Aorta (tissue), 5 donors: Measurements from ENCODE around the gene IRF5. TPM values are rescaled to one million over a fixed set of nuclear protein-coding genes. Genes with fewer than 3 reads are reported as not detected.

Source experiments
- ATAC-seq: fragments of 200-7000 bp; cut with Tn5 transposase; one replicate; pipeline ENCODE4 v1.9.1; 2022; ENCODE audit warnings: moderate library complexity; ENCODE audit not compliant: low FRiP score
- DNase-seq, 2 donors: peaks; one replicate each; pipeline ENCODE4 v3.0.0-alpha.2; 2020
- H3K27ac ChIP-seq, 2 donors: one replicate each; pipeline ENCODE4 v1.5.1; 2013; ENCODE audit warnings: low read length in 2 of 2, mild to moderate bottlenecking in 2 of 2, moderate library complexity in 2 of 2, control low read depth in 1 of 2, inconsistent platforms in 1 of 2, low read depth in 1 of 2
- H3K27me3 ChIP-seq, 2 donors: one replicate each; pipeline ENCODE4 v1.6.1; 2013; ENCODE audit warnings: control low read depth in 1 of 2, low read length in 1 of 2, mild to moderate bottlenecking in 1 of 2, moderate library complexity in 1 of 2; ENCODE audit not compliant: insufficient read depth in 2 of 2, control insufficient read depth in 1 of 2
- H3K36me3 ChIP-seq, 2 donors: one replicate each; pipeline ENCODE4 v1.6.1; 2013; ENCODE audit warnings: control low read depth in 1 of 2, low read length in 1 of 2, mild to moderate bottlenecking in 1 of 2; ENCODE audit not compliant: insufficient read depth in 2 of 2, control insufficient read depth in 1 of 2
- H3K4me1 ChIP-seq, 2 donors: one replicate each; pipeline ENCODE4 v1.6.1; 2013; ENCODE audit warnings: low read length in 2 of 2, control low read depth in 1 of 2, mild to moderate bottlenecking in 1 of 2, moderate library complexity in 1 of 2; ENCODE audit not compliant: insufficient read depth in 2 of 2, control insufficient read depth in 1 of 2
- H3K4me3 ChIP-seq, 2 donors: one replicate each; pipeline ENCODE4 v1.5.1; 2013; ENCODE audit warnings: low read length in 2 of 2, control low read depth in 1 of 2, mild to moderate bottlenecking in 1 of 2
- H3K9me3 ChIP-seq: one replicate; pipeline ENCODE4 v1.6.1; 2013; ENCODE audit warnings: mild to moderate bottlenecking, low read length; ENCODE audit not compliant: control insufficient read depth
- WGBS, 2 donors: extraction: QIAGEN DNeasy Blood & Tissue Kit; methylation state at CpG; one replicate each; pipeline ENCODE4 v1.1.7; 2013; 5-methylcytosine and 5-hydroxymethylcytosine counted together
- intact Hi-C, 2 donors: fragments of 100-400 bp; cut with DNase I; formaldehyde crosslinking; loops; one replicate each; pipeline versions ENCODE4 v1.14.2 to v1.15.0; 2022
- polyA plus RNA-seq, 2 donors: library from polyadenylated mRNA; stranded (reverse); fragments of 200-250 nt; gene quantifications; one replicate each; pipeline ENCODE4 v1.2.3, GENCODE V29; 2013
- total RNA-seq, 2 donors: library from RNA; stranded (reverse); fragmentation: NEBNext Ultra II Directional; extraction: Animal tissue kit (Norgen Biotek cat#: 25700); gene quantifications; one replicate each; pipeline ENCODE4 v1.2.1, GENCODE V29; 2021
- donor health status: healthy with polysubstance abuse.
- donor health status: Bipolar disorder and iron deficiency.
- donor health status: DM: no; HTN: no; CAD: no.
- donor health status: DM: no; HTN: no; CAD: no.
- donor health status: DM: yes; HTN: yes; CAD: no.

Gene IRF5
- total and polyA plus RNA-seq, 4 donors = 4.0 to 15.5 (median 8.7) TPM

- intact Hi-C loops = no loop called here
- Histone ChIP-seq H3K27ac (no peak overlapping the region), H3K4me3 (no peak overlapping the region), H3K27me3 (no peaks in the 10 kb centered on the region), H3K36me3 (no peaks in the 10 kb centered on the region), H3K9me3 (no peaks in the 10 kb centered on the region), H3K4me1 (no peaks in the 10 kb centered on the region)
- DNase-seq (peak in 1 of 2 donors; percentile 21), ATAC-seq (no peak)
- 75 to 84% methylated on average over 8 of the region's 8 CpGs for WGBS, 2 donors
These were observed 12.8 kb upstream of the IRF5 start for GRCh38 chr7:128924707-128925588.

GRCh38 chr7:128928159-128928813 lies 9.4 kb upstream of the IRF5 start:
- Histone ChIP-seq H3K27me3 (no peaks in the 10 kb centered on the region), H3K27ac (no peak overlapping the region), H3K9me3 (no peaks in the 10 kb centered on the region), H3K36me3 (no peaks in the 10 kb centered on the region), H3K4me1 (no peaks in the 10 kb centered on the region), H3K4me3 (no peak overlapping the region)
- intact Hi-C loops = no loop called here
- peak in 1 of 2 donors; percentile 43 for DNase-seq
- ATAC-seq = no peak
- 94 to 95% methylated on average over 8 of the region's 8 CpGs for WGBS, 2 donors

DNA sequence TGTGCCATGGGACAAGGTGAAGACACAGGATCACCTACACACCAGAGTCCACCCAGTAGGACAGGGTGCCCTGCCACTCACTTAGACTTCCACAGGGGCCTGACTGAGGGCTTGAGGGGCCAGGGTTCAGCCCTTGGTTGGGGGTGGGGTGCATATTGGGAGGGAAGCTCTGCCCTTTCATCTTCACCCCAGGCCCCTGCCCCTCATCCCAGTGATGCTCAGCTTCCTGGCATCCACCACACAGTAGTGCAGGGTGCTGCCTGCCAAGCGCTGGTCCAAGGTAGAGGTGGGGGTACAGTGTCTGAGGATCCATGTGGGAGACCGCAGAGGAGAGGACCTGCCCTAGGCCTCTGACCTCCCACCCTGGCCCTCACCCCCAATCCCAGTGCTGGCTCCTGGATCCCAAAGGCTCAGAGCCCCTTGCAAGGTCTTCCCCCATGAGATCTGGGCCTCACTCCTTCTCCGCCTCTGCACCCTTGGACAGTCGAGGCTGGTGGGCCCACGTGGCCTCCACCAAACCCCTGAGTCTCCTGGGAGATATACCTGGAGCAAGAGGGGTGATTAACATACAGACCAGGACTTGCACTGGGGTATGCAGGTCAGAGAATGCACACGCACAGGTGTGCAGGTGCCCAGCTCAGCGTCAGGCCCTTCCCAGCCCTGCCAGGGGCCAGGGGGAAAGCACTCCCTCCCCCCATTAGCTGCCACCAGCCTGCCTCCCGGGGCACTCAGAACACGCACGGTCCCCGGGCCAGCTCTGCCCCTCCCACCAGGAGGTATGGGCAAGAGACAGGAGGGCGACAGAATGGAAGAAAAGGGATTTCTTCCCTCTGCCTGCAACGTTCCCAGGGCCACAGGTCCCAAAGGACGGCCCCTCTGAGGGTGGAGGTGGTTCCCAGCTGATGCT lies 8.6 kb upstream of the IRF5 start:
- Histone ChIP-seq H3K27ac (no peak overlapping the region), H3K9me3 (no peaks in the 10 kb centered on the region), H3K36me3 (no peaks in the 10 kb centered on the region), H3K27me3 (no peaks in the 10 kb centered on the region), H3K4me3 (no peak overlapping the region), H3K4me1 (no peaks in the 10 kb centered on the region)
- 79 to 82% methylated on average over 14 of the region's 14 CpGs for WGBS, 2 donors
- DNase-seq (peak in 1 of 2 donors; percentile 53), ATAC-seq (no peak)
- intact Hi-C loops = no loop called here

- peak in 1 of 2 donors; percentile 60 for DNase-seq
- H3K27me3 ChIP-seq = no peaks in the 10 kb centered on the region
- no peaks in the 10 kb centered on the region for H3K4me1 ChIP-seq
- intact Hi-C loops = no loop called here
- H3K27ac ChIP-seq = no peak overlapping the region
- no peak for ATAC-seq
- H3K36me3 ChIP-seq = no peaks in the 10 kb centered on the region
- 95 to 96% methylated on average over 18 of the region's 18 CpGs for WGBS, 2 donors
- H3K4me3 ChIP-seq = no peak overlapping the region
- no peaks in the 10 kb centered on the region for H3K9me3 ChIP-seq
These were observed 6.4 kb upstream of the IRF5 start for GRCh38 chr7:128931190-128931798.

- no peaks in the 10 kb centered on the region for H3K4me1 ChIP-seq
- ATAC-seq (no peak), DNase-seq (no peak)
- intact Hi-C loops = no loop called here
- H3K4me3 ChIP-seq = no peak overlapping the region
- H3K27ac ChIP-seq = no peak overlapping the region
- H3K9me3 ChIP-seq = no peaks in the 10 kb centered on the region
- no peaks in the 10 kb centered on the region for H3K27me3 ChIP-seq
- WGBS, 2 donors = 89 to 93% methylated on average over 19 of the region's 19 CpGs
- H3K36me3 ChIP-seq = no peaks in the 10 kb centered on the region
These were observed 5.5 kb upstream of the IRF5 start for GRCh38 chr7:128931965-128932861.

GRCh38 chr7:128932862-128933179 lies 4.9 kb upstream of the IRF5 start:
- intact Hi-C loops = no loop called here
- no peaks in the 10 kb centered on the region for H3K36me3 ChIP-seq
- 81 to 88% methylated on average over 4 of the region's 4 CpGs for WGBS, 2 donors
- H3K4me3 ChIP-seq = no peak overlapping the region
- H3K4me1 ChIP-seq = no peaks in the 10 kb centered on the region
- H3K27ac ChIP-seq = no peak overlapping the region
- no peaks in the 10 kb centered on the region for H3K27me3 ChIP-seq
- DNase-seq (no peak), ATAC-seq (no peak)
- no peaks in the 10 kb centered on the region for H3K9me3 ChIP-seq

GRCh38 chr7:128933180-128933891 lies 4.4 kb upstream of the IRF5 start:
- H3K36me3 ChIP-seq = no peaks in the 10 kb centered on the region
- H3K27ac ChIP-seq = no peak overlapping the region
- intact Hi-C loops = no loop called here
- peak; percentile 42 for ATAC-seq
- H3K9me3 ChIP-seq = no peaks in the 10 kb centered on the region
- H3K27me3 ChIP-seq = no peaks in the 10 kb centered on the region
- no peak overlapping the region for H3K4me3 ChIP-seq
- H3K4me1 ChIP-seq = no peaks in the 10 kb centered on the region
- 69 to 72% methylated on average over 15 of the region's 15 CpGs for WGBS, 2 donors
- peak in 1 of 2 donors; percentile 75 for DNase-seq
